TTC549 (cell line): ENCODE results near the gene KCNK10.

Source experiments
- FAIRE-seq: peaks from 2 replicates; lab custom pipeline; 2012; peaks lifted over from hg19 to GRCh38; lab: Jason Lieb, UNC

KCNK10 gene

DNA sequence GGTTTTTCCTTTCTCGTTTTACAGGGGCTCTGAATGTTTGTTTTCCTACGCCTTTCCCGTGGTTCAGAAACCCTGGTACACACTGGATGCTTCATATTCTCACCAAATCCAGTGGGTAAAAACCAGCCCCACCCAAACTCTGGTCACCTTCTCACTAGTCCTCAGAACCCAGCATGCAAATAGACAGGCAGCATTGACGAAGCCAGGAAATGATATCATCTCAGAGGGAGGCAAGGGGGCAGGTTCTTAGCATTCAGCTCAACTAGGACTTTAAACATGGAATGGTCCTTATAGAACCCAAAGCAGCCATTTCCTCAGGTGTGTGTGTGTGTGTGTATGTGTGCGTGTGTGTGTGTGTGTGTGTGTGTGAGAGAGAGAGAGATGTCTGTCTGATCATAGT is 142.0 kb downstream of the KCNK10 start:
- no peak for FAIRE-seq

GRCh38 chr14:88179716-88180115 is 143.4 kb downstream of the KCNK10 start:
- no peak for FAIRE-seq

DNA sequence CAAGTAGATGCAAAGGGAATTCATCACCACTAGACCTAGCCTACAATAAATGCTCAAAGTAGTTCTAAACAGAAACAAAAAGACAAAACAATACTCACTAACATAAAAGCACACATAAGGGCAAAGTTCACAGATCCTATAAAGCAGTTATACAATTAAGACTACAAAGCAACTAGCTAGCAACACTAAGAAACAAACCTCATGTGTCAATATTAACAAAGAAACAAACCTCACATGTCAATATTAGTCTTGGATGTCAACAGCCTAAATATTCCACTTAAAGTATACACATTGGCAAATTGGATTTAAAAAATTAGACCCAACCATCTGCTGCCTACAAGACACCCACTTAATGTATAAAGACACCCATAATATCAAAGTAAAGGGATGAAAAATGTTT is 152.7 kb downstream of the KCNK10 start:
- no peak for FAIRE-seq

GRCh38 chr14:88168498-88169165 is 154.4 kb downstream of the KCNK10 start:
- FAIRE-seq: no peak

- no peak for FAIRE-seq
These were observed 155.0 kb downstream of the KCNK10 start for GRCh38 chr14:88168025-88168424.

DNA sequence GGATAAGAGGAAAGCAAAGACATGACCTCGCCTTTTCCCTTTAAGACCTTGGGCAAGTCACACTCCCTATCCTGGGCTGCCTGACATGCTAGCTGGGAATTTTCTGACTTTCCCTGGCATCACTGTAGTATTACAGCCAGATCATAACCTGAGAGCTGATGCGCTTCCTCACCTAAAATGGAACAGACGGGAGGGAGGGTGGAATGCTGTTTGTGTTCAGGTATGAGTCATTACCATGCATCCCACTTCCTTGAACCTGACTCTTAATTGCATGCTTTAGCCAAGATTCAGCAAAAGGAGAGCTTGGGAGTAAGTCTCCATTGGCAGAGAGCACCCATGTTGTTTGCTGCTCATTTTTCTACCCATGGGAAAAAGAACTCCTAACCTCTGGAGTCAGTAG is 156.5 kb downstream of the KCNK10 start:
- no peak for FAIRE-seq

GRCh38 chr14:88164906-88165534 is 158.0 kb downstream of the KCNK10 start:
- no peak for FAIRE-seq

DNA sequence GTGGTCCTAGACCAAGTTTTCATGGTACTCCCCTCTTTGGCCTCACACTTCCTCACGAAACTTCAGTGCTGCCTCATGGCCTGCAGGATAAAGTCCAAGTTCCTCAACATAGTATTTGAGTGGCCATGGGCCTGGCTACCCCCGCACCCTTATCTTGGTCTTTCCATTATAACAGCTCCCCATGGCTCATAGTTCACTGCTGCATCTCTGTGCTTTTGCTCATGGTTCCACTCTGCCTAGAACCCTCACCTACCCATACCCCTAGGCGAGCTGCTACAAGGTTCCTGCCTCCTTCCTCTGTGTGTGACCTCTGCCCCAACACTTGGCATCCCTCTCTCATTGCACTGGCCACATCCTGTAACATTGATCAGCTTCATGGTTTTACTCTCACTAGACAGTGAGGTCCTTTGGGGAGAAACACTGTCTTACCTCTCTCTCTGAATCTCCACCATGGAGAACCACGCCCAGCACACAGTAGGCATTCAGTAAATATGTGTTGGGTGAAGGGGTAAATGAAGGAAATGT is 159.3 kb downstream of the KCNK10 start:
- FAIRE-seq: no peak

- FAIRE-seq: no peak
These were observed 166.9 kb downstream of the KCNK10 start for GRCh38 chr14:88156127-88156526.

DNA sequence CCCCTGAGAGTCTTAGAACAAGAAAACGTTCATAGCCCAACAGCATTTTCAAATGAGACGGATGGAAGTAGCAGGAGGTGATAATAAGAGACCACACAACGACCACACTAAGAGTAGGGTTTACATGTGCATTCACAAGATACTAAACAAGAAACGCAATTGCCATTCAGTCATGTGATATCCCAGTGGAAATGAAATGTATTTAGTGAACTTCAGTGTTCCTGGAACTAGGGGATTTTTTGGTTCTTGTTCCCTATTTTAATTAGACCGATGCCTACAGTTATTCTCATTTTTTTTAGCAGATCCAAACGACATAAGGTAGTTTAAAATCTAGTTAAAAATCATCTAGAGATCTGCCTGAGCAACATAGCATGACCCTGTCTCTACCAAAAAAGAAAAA is 168.1 kb downstream of the KCNK10 start:
- FAIRE-seq: no peak

DNA sequence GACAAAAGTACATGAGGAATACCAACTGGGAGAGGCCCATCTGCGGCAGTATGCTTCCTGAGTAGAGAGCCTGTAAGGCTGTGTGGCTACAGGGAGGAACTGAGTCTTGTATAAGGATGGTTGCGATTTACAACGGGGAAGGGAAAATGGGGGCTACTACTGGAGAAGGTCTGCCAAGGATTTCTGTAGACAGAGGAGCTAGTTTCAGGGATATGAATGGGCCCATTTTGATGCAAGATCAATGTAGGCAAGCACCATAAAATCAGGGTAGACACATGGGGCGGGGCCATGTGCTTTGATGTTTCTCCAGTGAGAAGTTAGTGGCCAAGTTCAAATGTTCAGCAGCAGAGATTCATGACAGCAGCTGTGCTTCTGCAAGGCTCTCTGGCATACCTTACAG is 168.7 kb downstream of the KCNK10 start:
- FAIRE-seq: no peak

DNA sequence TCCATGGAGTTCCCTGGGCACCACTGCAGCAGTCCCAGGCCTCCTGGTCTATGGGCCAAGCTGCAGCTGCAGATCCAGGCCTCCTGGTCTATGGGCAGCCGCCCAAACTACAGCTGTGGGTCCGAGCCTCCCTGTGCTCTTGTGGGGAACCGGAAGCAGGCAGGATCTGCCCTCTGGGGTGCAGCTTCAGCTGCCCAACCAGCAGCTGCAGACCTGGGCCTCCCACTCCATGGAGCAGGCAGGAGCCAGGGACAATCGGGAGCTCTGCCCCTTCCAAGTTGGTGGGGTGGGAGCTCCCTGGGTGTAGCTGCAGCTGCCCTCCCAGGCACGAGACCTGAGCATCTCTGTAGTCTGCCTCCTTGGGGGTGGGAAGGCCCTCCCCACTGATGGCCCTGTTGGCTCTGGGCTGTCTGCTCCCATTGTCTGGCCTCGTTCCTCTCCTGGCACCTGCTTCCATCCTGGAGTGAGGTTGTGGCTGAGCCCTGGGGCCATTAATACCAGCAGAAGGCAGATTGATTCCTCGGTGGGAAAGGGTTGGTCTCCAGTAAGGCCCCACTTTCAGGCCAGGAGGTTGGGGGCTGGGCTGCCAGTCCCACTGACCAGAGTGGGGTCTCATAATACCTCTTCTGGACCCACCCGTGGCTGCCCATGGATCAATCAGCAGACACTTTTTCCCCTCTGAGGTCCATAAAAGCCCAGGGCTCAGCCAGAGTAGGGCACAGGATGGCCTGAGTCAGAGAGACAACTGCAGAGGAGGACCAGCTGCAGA is 176.0 kb downstream of the KCNK10 start:
- FAIRE-seq: no peak

- FAIRE-seq: no peak
These were observed 179.3 kb downstream of the KCNK10 start for GRCh38 chr14:88143810-88144209.

GRCh38 chr14:88142997-88143396 is 180.1 kb downstream of the KCNK10 start:
- FAIRE-seq: no peak

DNA sequence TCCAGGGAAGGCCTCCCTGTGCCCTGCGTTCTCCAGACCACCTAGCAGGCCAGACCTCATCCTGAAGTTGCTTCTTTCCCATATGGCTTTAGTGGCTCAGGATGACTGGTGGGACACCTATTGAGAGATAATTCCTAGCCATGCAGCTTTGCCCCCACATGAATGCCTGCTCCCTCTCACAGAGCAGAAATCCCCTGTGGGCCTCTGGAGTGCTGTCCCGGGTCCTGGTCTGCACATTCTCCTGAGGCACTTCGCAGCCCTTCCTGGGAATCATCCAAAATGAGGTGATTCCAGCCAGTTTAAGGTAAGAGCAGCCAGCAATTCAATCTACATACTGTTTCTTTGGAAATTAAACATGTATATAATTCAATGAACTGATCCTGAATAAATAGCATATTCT is 182.2 kb downstream of the KCNK10 start:
- FAIRE-seq: no peak

GRCh38 chr14:88137327-88137726 is 185.7 kb downstream of the KCNK10 start:
- FAIRE-seq: no peak
